NB4 (cell line): ENCODE results near the gene KNSTRN.

ENCODE experiments used
- DNase-seq: peaks from one replicate; pipeline ENCODE4 v3.0.0; 2010; ENCODE audit warnings: low read depth
- H3K4me3 ChIP-seq: one replicate; pipeline ENCODE4 v1.5.1; 2011; ENCODE audit warnings: mild to moderate bottlenecking, low read depth, low read length, moderate library complexity
- CTCF ChIP-seq: IDR thresholded peaks from one replicate; pipeline ENCODE4 v1.5.1; 2012; ENCODE audit warnings: low read depth, low read length
- MYC ChIP-seq: IDR thresholded peaks from 2 replicates; pipeline ENCODE4 v1.6.1; 2011; ENCODE audit warnings: low read depth, low read length
- POLR2A ChIP-seq: IDR thresholded peaks from 2 replicates; pipeline ENCODE4 v1.6.1; 2011; ENCODE audit warnings: mild to moderate bottlenecking; ENCODE audit not compliant: insufficient read length; ENCODE audit errors: extremely low read depth
- TF ChIP-seq, protein P1 (sequence below): IDR thresholded peaks from 2 replicates; pipeline ENCODE4 v1.6.1; 2011; ENCODE audit warnings: low read depth, low read length

The KNSTRN gene

GRCh38 chr15:40366457-40367370 is 15.8 kb upstream of the KNSTRN start:
- no peak for DNase-seq
- H3K4me3 ChIP-seq, result no peak overlapping the region
- TF ChIP-seq, protein P1, sequence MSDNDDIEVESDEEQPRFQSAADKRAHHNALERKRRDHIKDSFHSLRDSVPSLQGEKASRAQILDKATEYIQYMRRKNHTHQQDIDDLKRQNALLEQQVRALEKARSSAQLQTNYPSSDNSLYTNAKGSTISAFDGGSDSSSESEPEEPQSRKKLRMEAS, result no peak
- TF ChIP-seq MYC, result no peak
- no peak for TF ChIP-seq CTCF
- no peak for TF ChIP-seq POLR2A

GRCh38 chr15:40367371-40367685 is 15.2 kb upstream of the KNSTRN start:
- no peak overlapping the region for H3K4me3 ChIP-seq
- no peak for DNase-seq
- TF ChIP-seq MYC, result no peak
- TF ChIP-seq, protein P1, result no peak
- no peak for TF ChIP-seq CTCF
- no peak for TF ChIP-seq POLR2A

GRCh38 chr15:40367686-40368611 is 14.6 kb upstream of the KNSTRN start:
- TF ChIP-seq, protein P1, result peak; percentile 93
- no peak for TF ChIP-seq POLR2A
- TF ChIP-seq CTCF, result peak; percentile 62
- peak; percentile 97 for TF ChIP-seq MYC
- no peak overlapping the region for H3K4me3 ChIP-seq
- peak; percentile 96 for DNase-seq

GRCh38 chr15:40368719-40369473 is 13.6 kb upstream of the KNSTRN start:
- DNase-seq, result no peak
- TF ChIP-seq, protein P1, result no peak
- TF ChIP-seq POLR2A (no peak), CTCF (no peak), MYC (no peak)
- H3K4me3 ChIP-seq, result no peak overlapping the region

DNA sequence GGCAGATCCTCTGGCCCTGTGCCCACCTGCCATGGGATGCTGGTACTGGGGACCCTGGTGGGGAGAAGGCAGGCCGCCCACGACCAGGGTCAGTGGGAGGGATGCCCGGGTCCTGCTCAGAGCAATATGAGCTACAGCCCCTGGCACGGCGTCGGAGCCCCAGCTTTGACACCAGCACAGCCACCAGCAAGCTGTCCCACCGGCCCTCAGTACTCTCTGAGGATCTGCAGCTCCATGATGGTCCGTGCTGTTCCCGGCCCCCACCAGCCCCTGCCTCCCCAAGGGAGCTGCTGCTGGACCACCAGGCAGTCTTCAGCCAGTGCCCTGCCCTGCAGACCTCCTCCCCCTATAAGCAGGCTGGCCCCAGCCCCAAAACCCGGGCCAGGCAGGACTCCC is 13.0 kb upstream of the KNSTRN start:
- TF ChIP-seq POLR2A, result no peak
- TF ChIP-seq CTCF, result no peak
- TF ChIP-seq, protein P1, result no peak
- TF ChIP-seq MYC, result no peak
- no peak for DNase-seq
- H3K4me3 ChIP-seq, result no peak overlapping the region
